ENCODE results near the gene METTL15. TPM values are rescaled to one million over a fixed set of nuclear protein-coding genes. Genes with fewer than 3 reads are reported as not detected.

The METTL15 gene
- total and polyA plus RNA-seq, 2 donors (not counting 1 experiment from before 2014, with no cell fraction given): 3.9 to 19.7 TPM

DNA sequence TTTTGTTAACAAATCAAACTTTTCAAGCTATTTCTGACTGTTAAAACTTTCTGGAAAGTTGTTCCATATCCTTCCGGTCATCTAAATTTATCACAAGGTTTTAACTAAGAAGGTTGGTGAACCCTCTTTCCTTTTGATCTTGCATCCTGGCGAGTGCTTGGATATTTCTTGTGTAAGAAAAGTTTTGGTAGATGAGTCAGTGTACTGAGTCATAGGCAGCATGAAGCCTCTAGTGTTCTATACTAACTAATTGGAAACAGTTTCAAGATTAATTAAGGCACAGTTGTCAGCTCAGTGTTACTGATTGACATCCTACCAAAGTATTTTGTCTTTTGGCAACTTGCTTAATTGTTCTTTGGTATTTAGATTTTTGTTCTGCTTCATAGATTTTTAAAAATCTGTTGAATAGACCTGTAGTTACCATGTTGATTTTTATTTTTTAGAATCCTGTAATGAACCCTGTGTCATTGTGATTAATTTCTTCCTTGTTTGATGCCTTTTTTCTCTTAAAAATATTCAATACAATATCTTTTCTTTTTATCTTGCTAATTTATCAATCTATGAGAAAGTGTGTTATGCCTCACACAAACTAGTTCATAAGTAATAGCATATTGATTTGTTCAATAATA is 38.0 kb downstream of the METTL15 start:
- Mint-ChIP-seq H3K4me3 (no peak overlapping the region), H3K27ac (no peak overlapping the region), H3K4me1 (peaks cover 7% of the 10 kb centered on the region), H3K27me3 (no peaks in the 10 kb centered on the region), H3K9me3 (ENCODE audit: insufficient read depth) (no peaks in the 10 kb centered on the region)
- no peak overlapping the region for H3K9ac ChIP-seq (ENCODE audit: low read length)
- ChIA-PET CTCF (no interaction called here), POLR2A (no interaction called here)
- no CpG with 5 or more reads among the region's 2 CpGs for WGBS (ENCODE audit: insufficient coverage)
- no peaks in the 10 kb centered on the region for H3K27me3 ChIP-seq (replicated peaks in 1 of 4; ENCODE audit: control extremely low read depth in 1 of 4, control insufficient read depth in 3 of 4, insufficient read depth in 4 of 4, low read length in 3 of 4)
- H3K36me3 ChIP-seq (replicated peaks in 1 of 2; ENCODE audit: control extremely low read depth in 1 of 2, control insufficient read depth in 1 of 2, extremely low read depth in 1 of 2, insufficient read depth in 2 of 2, low read length in 1 of 2): no peaks in the 10 kb centered on the region
- DNase-seq (no peak), ATAC-seq (ENCODE audit: low read depth) (no peak)
- intact Hi-C loops (cut with micrococcal nuclease): no loop called here
- TF ChIP-seq EZH2 (IDR thresholded peaks at IDR 0.05; ENCODE audit: borderline replicate concordance, insufficient read depth, low read depth, low read length, poor library complexity, severe bottlenecking): no peak
- TF ChIP-seq, protein P1, sequence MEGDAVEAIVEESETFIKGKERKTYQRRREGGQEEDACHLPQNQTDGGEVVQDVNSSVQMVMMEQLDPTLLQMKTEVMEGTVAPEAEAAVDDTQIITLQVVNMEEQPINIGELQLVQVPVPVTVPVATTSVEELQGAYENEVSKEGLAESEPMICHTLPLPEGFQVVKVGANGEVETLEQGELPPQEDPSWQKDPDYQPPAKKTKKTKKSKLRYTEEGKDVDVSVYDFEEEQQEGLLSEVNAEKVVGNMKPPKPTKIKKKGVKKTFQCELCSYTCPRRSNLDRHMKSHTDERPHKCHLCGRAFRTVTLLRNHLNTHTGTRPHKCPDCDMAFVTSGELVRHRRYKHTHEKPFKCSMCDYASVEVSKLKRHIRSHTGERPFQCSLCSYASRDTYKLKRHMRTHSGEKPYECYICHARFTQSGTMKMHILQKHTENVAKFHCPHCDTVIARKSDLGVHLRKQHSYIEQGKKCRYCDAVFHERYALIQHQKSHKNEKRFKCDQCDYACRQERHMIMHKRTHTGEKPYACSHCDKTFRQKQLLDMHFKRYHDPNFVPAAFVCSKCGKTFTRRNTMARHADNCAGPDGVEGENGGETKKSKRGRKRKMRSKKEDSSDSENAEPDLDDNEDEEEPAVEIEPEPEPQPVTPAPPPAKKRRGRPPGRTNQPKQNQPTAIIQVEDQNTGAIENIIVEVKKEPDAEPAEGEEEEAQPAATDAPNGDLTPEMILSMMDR (IDR thresholded peaks at IDR 0.05): no peak
- H4K20me1 ChIP-seq (ENCODE audit: control insufficient read depth, insufficient read depth, low read length, poor library complexity, severe bottlenecking): no peaks in the 10 kb centered on the region
- no peak overlapping the region for H3K27ac ChIP-seq (ENCODE audit: low read length in 2 of 2)
- no peak overlapping the region for H3K4me2 ChIP-seq (replicated peaks; ENCODE audit: low read depth, low read length, poor library complexity, severe bottlenecking)
- H3K9me3 ChIP-seq (ENCODE audit: control extremely low read depth in 1 of 3, control insufficient read depth in 2 of 3, insufficient read depth in 1 of 3, low read length in 2 of 3): peaks cover 0 to under 1% (median 0%) of the 10 kb centered on the region in 3 donors
- no peaks in the 10 kb centered on the region for H3K4me1 ChIP-seq (ENCODE audit: control insufficient read depth in 2 of 2, insufficient read depth in 2 of 2, low read length in 2 of 2)
- H2AFZ ChIP-seq (ENCODE audit: insufficient read depth, low read depth, low read length, poor library complexity, severe bottlenecking): no peak overlapping the region
- no peaks in the 10 kb centered on the region for H3K79me2 ChIP-seq (ENCODE audit: control insufficient read depth, insufficient read depth, low read length)
- no peak overlapping the region for H3K4me3 ChIP-seq (ENCODE audit: control extremely low read depth in 1 of 5, extremely low read depth in 1 of 5, insufficient read depth in 1 of 5, low read depth in 2 of 5, low read length in 4 of 5)

GRCh38 chr11:28152743-28153142 is 44.6 kb downstream of the METTL15 start:
- H2AFZ ChIP-seq (ENCODE audit: insufficient read depth, low read depth, low read length, poor library complexity, severe bottlenecking): no peak overlapping the region
- no peaks in the 10 kb centered on the region for H3K27me3 Mint-ChIP-seq
- H3K79me2 ChIP-seq (ENCODE audit: control insufficient read depth, insufficient read depth, low read length): no peaks in the 10 kb centered on the region
- peaks cover 0 to 2% of the 10 kb centered on the region in 2 experiments for H3K36me3 ChIP-seq (replicated peaks in 1 of 2; ENCODE audit: control extremely low read depth in 1 of 2, control insufficient read depth in 1 of 2, extremely low read depth in 1 of 2, insufficient read depth in 2 of 2, low read length in 1 of 2)
- ChIA-PET CTCF (no interaction called here), POLR2A (no interaction called here)
- no peak overlapping the region for H3K27ac Mint-ChIP-seq
- H3K4me3 ChIP-seq (ENCODE audit: control extremely low read depth in 1 of 5, extremely low read depth in 1 of 5, insufficient read depth in 1 of 5, low read depth in 2 of 5, low read length in 4 of 5): no peak overlapping the region
- ATAC-seq (ENCODE audit: low read depth): no peak
- H4K20me1 ChIP-seq (ENCODE audit: control insufficient read depth, insufficient read depth, low read length, poor library complexity, severe bottlenecking): no peaks in the 10 kb centered on the region
- H3K4me1 ChIP-seq (ENCODE audit: control insufficient read depth in 2 of 2, insufficient read depth in 2 of 2, low read length in 2 of 2): no peaks in the 10 kb centered on the region
- no peaks in the 10 kb centered on the region for H3K9me3 ChIP-seq (ENCODE audit: control extremely low read depth in 1 of 3, control insufficient read depth in 2 of 3, insufficient read depth in 1 of 3, low read length in 2 of 3)
- no peak overlapping the region for H3K9ac ChIP-seq (ENCODE audit: low read length)
- WGBS (ENCODE audit: insufficient coverage): no CpG with 5 or more reads among the region's 2 CpGs
- DNase-seq: no peak
- no peaks in the 10 kb centered on the region for H3K27me3 ChIP-seq (replicated peaks in 1 of 4; ENCODE audit: control extremely low read depth in 1 of 4, control insufficient read depth in 3 of 4, insufficient read depth in 4 of 4, low read length in 3 of 4)
- no peak for TF ChIP-seq EZH2 (IDR thresholded peaks at IDR 0.05; ENCODE audit: borderline replicate concordance, insufficient read depth, low read depth, low read length, poor library complexity, severe bottlenecking)
- TF ChIP-seq, protein P1 (IDR thresholded peaks at IDR 0.05): no peak
- intact Hi-C loops (cut with micrococcal nuclease): no loop called here
- H3K4me1 Mint-ChIP-seq: no peaks in the 10 kb centered on the region
- H3K27ac ChIP-seq (ENCODE audit: low read length in 2 of 2): no peak overlapping the region
- H3K4me2 ChIP-seq (replicated peaks; ENCODE audit: low read depth, low read length, poor library complexity, severe bottlenecking): no peak overlapping the region
- H3K4me3 Mint-ChIP-seq: no peak overlapping the region
- no peaks in the 10 kb centered on the region for H3K9me3 Mint-ChIP-seq (ENCODE audit: insufficient read depth)
